ENCODE results near the gene TMEM184C. TPM values are rescaled to one million over a fixed set of nuclear protein-coding genes. Genes with fewer than 3 reads are reported as not detected.

The TMEM184C gene
- total RNA-seq, 1 experiment from 2014 or later, result 24.6 TPM

GRCh38 chr4:147625733-147626132, 8.5 kb downstream of the TMEM184C start:
- DNase-seq (ENCODE audit: low read depth, low spot score), result no peak
- Histone ChIP-seq H3K4me2 (ENCODE audit: low read length) (no peak overlapping the region), H3K9ac (ENCODE audit: low read length) (no peak overlapping the region), H3K4me1 (ENCODE audit: control insufficient read depth in 1 of 2, insufficient read depth in 2 of 2, low read length in 2 of 2) (peaks cover 0 to 3% of the 10 kb centered on the region in 2 experiments; a peak in 1 of 4 replicates), H3K79me2 (ENCODE audit: insufficient read depth, low read length) (peaks cover 22% of the 10 kb centered on the region), H3K27ac (ENCODE audit: low read depth, low read length) (no peak overlapping the region), H3K36me3 (ENCODE audit: control insufficient read depth in 1 of 2, insufficient read depth in 2 of 2, low read length in 2 of 2) (peaks cover 27 to 30% of the 10 kb centered on the region in 2 experiments; a peak in 3 of 4 replicates), H3K9me3 (ENCODE audit: control insufficient read depth in 1 of 2, insufficient read depth in 1 of 2, low read depth in 1 of 2, low read length in 2 of 2) (no peaks in the 10 kb centered on the region), H3K4me3 (replicated peaks in 1 of 2; ENCODE audit: low read depth in 1 of 2, low read length in 2 of 2) (no peak overlapping the region), H3K9me2 (ENCODE audit: insufficient read depth) (no peaks in the 10 kb centered on the region), H2AFZ (ENCODE audit: low read depth, low read length, poor library complexity, severe bottlenecking) (no peak overlapping the region), H3K27me3 (ENCODE audit: insufficient read depth, low read length) (no peaks in the 10 kb centered on the region), H4K20me1 (ENCODE audit: insufficient read depth) (no peaks in the 10 kb centered on the region)
- ATAC-seq, result no peak
- POLR2A ChIA-PET, result no interaction called here
- intact Hi-C loops (cut with micrococcal nuclease), result no loop called here
- RAD21 ChIA-PET (ENCODE audit: low non-redundant PET in 1 of 2, low total read pairs in 2 of 2, uncharacterized antibody in 2 of 2, unreplicated experiment in 2 of 2), result no interaction called here
- BruUV-seq (replicated peaks), result no TSS peak
- CTCF ChIA-PET, result no interaction called here
- TF ChIP-seq TCF7L2 (IDR thresholded peaks at IDR 0.05; ENCODE audit: borderline replicate concordance, extremely low read depth, insufficient read depth, insufficient read length) (no peak), SP1 (IDR thresholded peaks at IDR 0.05; ENCODE audit: low read depth) (no peak), EGR1 (IDR thresholded peaks at IDR 0.05; ENCODE audit: low read depth) (no peak), YY1 (IDR thresholded peaks at IDR 0.05; ENCODE audit: extremely low read depth, insufficient replicate concordance, low read depth, low read length) (no peak), JUND (IDR thresholded peaks at IDR 0.05) (no peak), RAD21 (IDR thresholded peaks at IDR 0.05; ENCODE audit: low read depth) (no peak), ATF3 (IDR thresholded peaks at IDR 0.05) (no peak), EZH2phosphoT487 (IDR thresholded peaks at IDR 0.05; ENCODE audit: borderline replicate concordance) (no peak), ZBTB33 (IDR thresholded peaks at IDR 0.05; ENCODE audit: extremely low read depth, insufficient replicate concordance, low read length) (no peak), FOSL1 (IDR thresholded peaks at IDR 0.05; ENCODE audit: low read depth) (no peak), POLR2AphosphoS5 (IDR thresholded peaks at IDR 0.05; ENCODE audit: low read depth, low read length) (no peak), ELF1 (IDR thresholded peaks at IDR 0.05; ENCODE audit: borderline replicate concordance, low read depth) (no peak), SIN3A (IDR thresholded peaks at IDR 0.05; ENCODE audit: low read depth) (no peak), REST (IDR thresholded peaks at IDR 0.05; ENCODE audit: low read depth) (no peak), ZNF274 (IDR thresholded peaks at IDR 0.05; ENCODE audit: low read depth, low read length) (no peak), CBX3 (IDR thresholded peaks at IDR 0.05; ENCODE audit: low read depth) (no peak)
- TF ChIP-seq, protein P1, sequence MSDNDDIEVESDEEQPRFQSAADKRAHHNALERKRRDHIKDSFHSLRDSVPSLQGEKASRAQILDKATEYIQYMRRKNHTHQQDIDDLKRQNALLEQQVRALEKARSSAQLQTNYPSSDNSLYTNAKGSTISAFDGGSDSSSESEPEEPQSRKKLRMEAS (IDR thresholded peaks at IDR 0.05), result no peak
